Stimulated activated CD4-positive, alpha-beta T cell treated with anti-CD3 and anti-CD28 coated beads, Interleukin-15, amount 100 ng/mL, for 24 hours (primary cell): ENCODE measurements around the gene OSBPL6.
A peak's percentile ranks its signal among the peaks of the same experiment; 100 is the strongest.
"Not testable (repeated sequence)": the region's sequence is repeated elsewhere in the genome, so short reads cannot be mapped to it uniquely, and the experiment has no call there.

Experiments
- DNase-seq: peaks from one replicate; pipeline ENCODE4 v3.0.0-alpha.2; 2020

OSBPL6 gene

GRCh38 chr2:178414266-178415247, 220.2 kb downstream of the OSBPL6 start:
- peak; percentile 89 for DNase-seq

- DNase-seq = no peak
Measured at GRCh38 chr2:178415979-178416378, 221.7 kb downstream of the OSBPL6 start.

- no peak for DNase-seq
Measured at GRCh38 chr2:178417916-178418315, 223.6 kb downstream of the OSBPL6 start.

- DNase-seq = no peak
Measured at GRCh38 chr2:178418426-178418825, 224.1 kb downstream of the OSBPL6 start.

- DNase-seq = no peak
Measured at GRCh38 chr2:178419123-178419522, 224.8 kb downstream of the OSBPL6 start.

- DNase-seq = no peak
Measured at GRCh38 chr2:178420463-178420999, 226.2 kb downstream of the OSBPL6 start.

- DNase-seq = no peak
Measured at GRCh38 chr2:178422097-178422496, 227.8 kb downstream of the OSBPL6 start.

GRCh38 chr2:178423746-178424145, 229.4 kb downstream of the OSBPL6 start:
- DNase-seq = not testable (repeated sequence)

GRCh38 chr2:178425255-178425827, 231.0 kb downstream of the OSBPL6 start:
- no peak for DNase-seq

GRCh38 chr2:178426388-178426787, 232.1 kb downstream of the OSBPL6 start:
- DNase-seq = no peak

- no peak for DNase-seq
Measured at GRCh38 chr2:178427458-178427857, 233.1 kb downstream of the OSBPL6 start.

- no peak for DNase-seq
Measured at GRCh38 chr2:178428396-178428806, 234.1 kb downstream of the OSBPL6 start.

- no peak for DNase-seq
Measured at GRCh38 chr2:178429336-178429735, 235.0 kb downstream of the OSBPL6 start.

GRCh38 chr2:178436662-178437061, 242.3 kb downstream of the OSBPL6 start:
- DNase-seq = no peak

- DNase-seq = no peak
Measured at GRCh38 chr2:178441426-178441825, 247.1 kb downstream of the OSBPL6 start.

- no peak for DNase-seq
Measured at GRCh38 chr2:178448968-178449661, 254.8 kb downstream of the OSBPL6 start.

GRCh38 chr2:178449700-178450523, 255.6 kb downstream of the OSBPL6 start:
- DNase-seq = no peak

- no peak for DNase-seq
Measured at GRCh38 chr2:178450524-178450773, 256.1 kb downstream of the OSBPL6 start.

- DNase-seq = peak; percentile 96
Measured at GRCh38 chr2:178450774-178451525, 256.6 kb downstream of the OSBPL6 start, which contains the start of the genes PJVK and PRKRA. TSS of gene PJVK (plus strand) at chr2:178451378. CDS start at chr2:178453410, 2,032 bp downstream. TSS of gene PRKRA (minus strand) at chr2:178451175. CDS start at chr2:178451030, 145 bp downstream.

- no peak for DNase-seq
Measured at GRCh38 chr2:178452334-178452733, 258.0 kb downstream of the OSBPL6 start.
